Stimulated activated CD4-positive, alpha-beta T cell treated with anti-CD3 and anti-CD28 coated beads, Interleukin-4, amount 100 ng/mL, for 48 hours (primary cell): ENCODE results near the gene EBF4.

Experiments used
- DNase-seq, 2 donors: peaks; one replicate each; pipeline ENCODE4 v3.0.0-alpha.2; 2020; ENCODE audit warnings: low read depth in 2 of 2

EBF4 gene

GRCh38 chr20:2742934-2743559, 50.5 kb downstream of the EBF4 start:
- peak; percentile 65 to 68 for DNase-seq

GRCh38 chr20:2745060-2745910, 52.7 kb downstream of the EBF4 start:
- no peak for DNase-seq

GRCh38 chr20:2745936-2746635, 53.5 kb downstream of the EBF4 start:
- DNase-seq = no peak

GRCh38 chr20:2746636-2747265, 54.2 kb downstream of the EBF4 start:
- DNase-seq = no peak

- no peak for DNase-seq
Observed at GRCh38 chr20:2747676-2748235, 55.2 kb downstream of the EBF4 start.

GRCh38 chr20:2748551-2749342, 56.2 kb downstream of the EBF4 start:
- DNase-seq = no peak

- DNase-seq = no peak
Observed at GRCh38 chr20:2749343-2749950, 56.9 kb downstream of the EBF4 start.

- DNase-seq = no peak
Observed at GRCh38 chr20:2749951-2750490, 57.4 kb downstream of the EBF4 start.

GRCh38 chr20:2750491-2751251, 58.1 kb downstream of the EBF4 start:
- DNase-seq = no peak

GRCh38 chr20:2751347-2751877, 58.8 kb downstream of the EBF4 start:
- no peak for DNase-seq

- DNase-seq = peak; percentile 40 to 55
Observed at GRCh38 chr20:2751878-2752566, 59.4 kb downstream of the EBF4 start.

GRCh38 chr20:2752567-2753460, 60.2 kb downstream of the EBF4 start:
- no peak for DNase-seq

GRCh38 chr20:2753461-2754040, 61.0 kb downstream of the EBF4 start:
- DNase-seq = no peak

- DNase-seq = no peak
Observed at GRCh38 chr20:2754424-2754823, 61.8 kb downstream of the EBF4 start.

GRCh38 chr20:2755451-2756055, 63.0 kb downstream of the EBF4 start:
- no peak for DNase-seq

- DNase-seq = no peak
Observed at GRCh38 chr20:2756056-2756611, 63.6 kb downstream of the EBF4 start.

GRCh38 chr20:2757001-2757400, 64.4 kb downstream of the EBF4 start:
- DNase-seq = no peak
